PC-3 (cell line): ENCODE measurements around the gene ATOX1. TPM values are rescaled to one million over a fixed set of nuclear protein-coding genes. Genes with fewer than 3 reads are reported as not detected.

ENCODE experiments used
- ATAC-seq: fragments of 200-7000 bp; cut with Tn5 transposase; 2 replicates; pipeline ENCODE4 v1.9.1; 2020; ENCODE audit warnings: mild to moderate bottlenecking, moderate library complexity
- BruUV-seq: library from RNA; stranded (reverse); fragments of 400-500 nt; replicated peaks from 2 replicates; lab custom pipeline; 2021; lab: Mats Ljungman, UMichigan
- CTCF ChIA-PET: fragments of 300-600 bp; sonication (Branson Sonifier 250); formaldehyde crosslinking; loops from one replicate; lab custom pipeline; 2022; ENCODE audit warnings: antibody characterized with exemption; lab: Charles Lee
- POLR2A ChIA-PET: fragments of 300-600 bp; sonication (Branson Sonifier 250); formaldehyde crosslinking; loops from one replicate; lab custom pipeline; 2022; ENCODE audit warnings: antibody characterized with exemption; ENCODE audit not compliant: unreplicated experiment; lab: Charles Lee
- DNase-seq: peaks from one replicate; pipeline ENCODE4 v3.0.0-alpha.2; 2015
- H2AFZ ChIP-seq: fragments of 300-600 bp; sonication (generic); 2 replicates; pipeline ENCODE4 v1.6.0; 2016; ENCODE audit warnings: antibody characterized with exemption, low read length
- H3F3A ChIP-seq: fragments of 300-600 bp; sonication (generic); one replicate; pipeline ENCODE4 v1.6.0; 2017; ENCODE audit warnings: antibody characterized with exemption, low read length, control low read depth, mild to moderate bottlenecking; ENCODE audit not compliant: unreplicated experiment
- H3K27ac ChIP-seq: fragments of 300-600 bp; sonication (generic); 2 replicates; pipeline ENCODE4 v1.5.1; 2016; ENCODE audit warnings: mild to moderate bottlenecking, low read length
- H3K27me3 ChIP-seq: fragments of 300-600 bp; sonication (generic); 2 replicates; pipeline ENCODE4 v1.6.1; 2016; ENCODE audit warnings: low read length, mixed read lengths
- H3K36me3 ChIP-seq: fragments of 300-600 bp; sonication (generic); 2 replicates; pipeline ENCODE4 v1.6.1; 2016; ENCODE audit warnings: low read depth, mixed run types, low read length, mixed read lengths
- H3K4me1 ChIP-seq: fragments of 300-600 bp; sonication (generic); 2 replicates; pipeline ENCODE4 v1.5.1; 2016; ENCODE audit warnings: low read length; ENCODE audit not compliant: insufficient read depth
- H3K4me2 ChIP-seq: fragments of 300-600 bp; sonication (generic); 2 replicates; pipeline ENCODE4 v1.6.0; 2016; ENCODE audit warnings: low read length
- H3K4me3 ChIP-seq: fragments of 300-600 bp; sonication (generic); 2 replicates; pipeline ENCODE4 v1.5.1; 2016; ENCODE audit warnings: mild to moderate bottlenecking, low read length, mixed read lengths
- H3K79me2 ChIP-seq: fragments of 300-600 bp; sonication (generic); 2 replicates; pipeline ENCODE4 v1.6.1; 2017; ENCODE audit warnings: low read length, mixed read lengths
- H3K9ac ChIP-seq: fragments of 300-600 bp; sonication (generic); 2 replicates; pipeline ENCODE4 v1.6.0; 2016; ENCODE audit warnings: mild to moderate bottlenecking, low read length
- H3K9me2 ChIP-seq: fragments of 300-600 bp; sonication (generic); replicated peaks from 2 replicates; pipeline ENCODE4 v1.6.1; 2016; ENCODE audit warnings: mixed run types, low read length, mixed read lengths
- H3K9me3 ChIP-seq: fragments of 300-600 bp; sonication (generic); 2 replicates; pipeline ENCODE4 v1.6.1; 2016; ENCODE audit warnings: low read length, mixed read lengths
- H4K20me1 ChIP-seq: fragments of 300-600 bp; sonication (generic); 2 replicates; pipeline ENCODE4 v1.6.1; 2016; ENCODE audit warnings: low read length, mixed read lengths
- CTCF ChIP-seq: fragments of 300-600 bp; sonication (generic); conservative IDR thresholded peaks from 2 replicates; pipeline ENCODE4 v1.5.1; 2017; ENCODE audit warnings: antibody characterized with exemption, low read depth, mild to moderate bottlenecking, low read length
- EZH2 ChIP-seq: fragments of 300-600 bp; sonication (generic); IDR thresholded peaks from one replicate; pipeline ENCODE4 v1.6.1; 2017; ENCODE audit warnings: antibody characterized with exemption, mild to moderate bottlenecking, low read length; ENCODE audit not compliant: unreplicated experiment
- EZH2phosphoT487 ChIP-seq: fragments of 300-600 bp; sonication (generic); IDR thresholded peaks from 2 replicates; pipeline ENCODE4 v1.6.1; 2018; ENCODE audit warnings: mild to moderate bottlenecking, antibody characterized with exemption, low read length, borderline replicate concordance
- intact Hi-C: fragments of 100-400 bp; cut with micrococcal nuclease; formaldehyde crosslinking; loops from 2 replicates; pipeline ENCODE4 v1.9.0; 2023
- total RNA-seq: library from RNA; depleted of rRNA; stranded (reverse); fragments of >200 nt; gene quantifications from 2 replicates; pipeline ENCODE4 v1.2.3, GENCODE V29; 2014

ATOX1 gene
- total RNA-seq, 1 experiment from 2014 or later: 122 TPM

DNA sequence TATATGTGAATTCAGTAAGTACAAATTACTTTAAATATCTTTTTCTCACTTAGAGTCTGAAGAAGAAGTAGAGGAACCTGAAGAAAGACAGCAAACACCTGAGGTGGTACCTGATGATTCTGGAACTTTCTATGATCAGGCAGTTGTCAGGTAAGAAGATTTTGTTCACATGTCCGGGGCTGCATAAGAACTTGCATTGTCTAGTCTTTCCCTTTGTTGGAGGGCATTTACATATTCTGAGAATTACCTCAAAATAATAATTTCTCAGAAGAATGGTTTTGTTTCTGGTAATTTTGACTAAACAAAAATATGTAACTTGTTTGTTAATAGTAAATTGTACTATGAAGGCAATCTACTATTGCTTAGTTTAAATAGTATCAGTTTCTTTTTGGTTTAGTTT, 37.0 kb upstream of the ATOX1 start:
- TF ChIP-seq CTCF (no peak), EZH2phosphoT487 (no peak), EZH2 (no peak)
- intact Hi-C loops: no loop called here
- Histone ChIP-seq H3K27ac (no peak overlapping the region), H3K9me3 (no peaks in the 10 kb centered on the region), H3K9ac (no peak overlapping the region), H4K20me1 (peaks cover 60% of the 10 kb centered on the region), H3K9me2 (no peaks in the 10 kb centered on the region), H2AFZ (no peak overlapping the region), H3K4me2 (no peak overlapping the region), H3K36me3 (peaks cover 93% of the 10 kb centered on the region), H3F3A (peaks cover under 1% of the 10 kb centered on the region), H3K27me3 (no peaks in the 10 kb centered on the region), H3K4me1 (no peaks in the 10 kb centered on the region), H3K4me3 (no peak overlapping the region), H3K79me2 (peaks cover 88% of the 10 kb centered on the region)
- POLR2A ChIA-PET: no interaction called here
- CTCF ChIA-PET: no interaction called here
- no TSS peak for BruUV-seq
- DNase-seq (no peak), ATAC-seq (no peak)

- Histone ChIP-seq H2AFZ (no peak overlapping the region), H3K79me2 (peaks cover 97% of the 10 kb centered on the region), H3F3A (peaks cover 4% of the 10 kb centered on the region), H3K9me2 (no peaks in the 10 kb centered on the region), H3K4me3 (no peak overlapping the region), H3K27ac (no peak overlapping the region), H3K4me1 (no peaks in the 10 kb centered on the region), H4K20me1 (peaks cover 62% of the 10 kb centered on the region), H3K27me3 (no peaks in the 10 kb centered on the region), H3K9me3 (no peaks in the 10 kb centered on the region), H3K4me2 (no peak overlapping the region), H3K9ac (no peak overlapping the region), H3K36me3 (peaks cover 91% of the 10 kb centered on the region)
- peak; percentile 73 for ATAC-seq
- CTCF ChIA-PET: no interaction called here
- POLR2A ChIA-PET: no interaction called here
- no TSS peak for BruUV-seq
- intact Hi-C loops: no loop called here
- DNase-seq: no peak
- no peak for TF ChIP-seq CTCF
- TF ChIP-seq EZH2: no peak
- TF ChIP-seq EZH2phosphoT487: no peak
Measured at GRCh38 chr5:151793358-151793757, 34.9 kb upstream of the ATOX1 start.

GRCh38 chr5:151787817-151788216, 29.4 kb upstream of the ATOX1 start:
- H4K20me1 ChIP-seq: peaks cover 89% of the 10 kb centered on the region
- no peaks in the 10 kb centered on the region for H3K9me2 ChIP-seq
- peaks cover 4% of the 10 kb centered on the region for H3F3A ChIP-seq
- intact Hi-C loops: no loop called here
- H3K36me3 ChIP-seq: peaks cover 59% of the 10 kb centered on the region
- no peak overlapping the region for H3K4me2 ChIP-seq
- no peak overlapping the region for H3K9ac ChIP-seq
- H3K27me3 ChIP-seq: no peaks in the 10 kb centered on the region
- no peak overlapping the region for H2AFZ ChIP-seq
- no peak overlapping the region for H3K27ac ChIP-seq
- TF ChIP-seq CTCF (no peak), EZH2 (no peak), EZH2phosphoT487 (no peak)
- H3K79me2 ChIP-seq: peaks cover 99% of the 10 kb centered on the region
- DNase-seq (no peak), ATAC-seq (no peak)
- ChIA-PET CTCF (no interaction called here), POLR2A (no interaction called here)
- H3K4me3 ChIP-seq: no peak overlapping the region
- no TSS peak for BruUV-seq
- no peaks in the 10 kb centered on the region for H3K9me3 ChIP-seq
- no peaks in the 10 kb centered on the region for H3K4me1 ChIP-seq
